HEK293T (cell line): Measurements from ENCODE around the gene TMEM88.

Source experiments
- BHLHE40 ChIP-seq: fragments of 450-650 bp; IDR thresholded peaks from 2 replicates; pipeline ENCODE4 v1.6.1; 2016; ENCODE audit warnings: mild to moderate bottlenecking, moderate library complexity, borderline replicate concordance
- FOXM1 ChIP-seq: fragments of 450-650 bp; IDR thresholded peaks from 2 replicates; pipeline ENCODE4 v1.6.1; 2017; ENCODE audit warnings: mild to moderate bottlenecking, borderline replicate concordance
- HDGF ChIP-seq: fragments of 450-650 bp; IDR thresholded peaks from 2 replicates; pipeline ENCODE4 v1.6.1; 2017; ENCODE audit warnings: antibody characterized with exemption, borderline replicate concordance
- L3MBTL2 ChIP-seq: fragments of 450-650 bp; conservative IDR thresholded peaks from 2 replicates; pipeline ENCODE4 v1.6.1; 2016; ENCODE audit warnings: mild to moderate bottlenecking
- LEF1 ChIP-seq: fragments of 450-650 bp; IDR thresholded peaks from 2 replicates; pipeline ENCODE4 v1.6.1; 2017; ENCODE audit warnings: mild to moderate bottlenecking, borderline replicate concordance
- NFRKB ChIP-seq: fragments of 450-650 bp; IDR thresholded peaks from 2 replicates; pipeline ENCODE4 v1.6.1; 2016; ENCODE audit warnings: mild to moderate bottlenecking, moderate library complexity
- SP1 ChIP-seq: fragments of 450-650 bp; IDR thresholded peaks from 2 replicates; pipeline ENCODE4 v1.6.1; 2017
- SUZ12 ChIP-seq: fragments of 450-650 bp; IDR thresholded peaks from 2 replicates; pipeline ENCODE4 v1.6.1; 2016; ENCODE audit warnings: mild to moderate bottlenecking
- TARDBP ChIP-seq: fragments of 450-650 bp; IDR thresholded peaks from 2 replicates; pipeline ENCODE4 v1.6.1; 2016
- ZNF384 ChIP-seq: fragments of 450-650 bp; IDR thresholded peaks from 2 replicates; pipeline ENCODE4 v1.6.1; 2016
- TF ChIP-seq, protein P1 (sequence below): fragments of 450-650 bp; IDR thresholded peaks from 2 replicates; pipeline ENCODE4 v1.6.1; 2016

DNA sequence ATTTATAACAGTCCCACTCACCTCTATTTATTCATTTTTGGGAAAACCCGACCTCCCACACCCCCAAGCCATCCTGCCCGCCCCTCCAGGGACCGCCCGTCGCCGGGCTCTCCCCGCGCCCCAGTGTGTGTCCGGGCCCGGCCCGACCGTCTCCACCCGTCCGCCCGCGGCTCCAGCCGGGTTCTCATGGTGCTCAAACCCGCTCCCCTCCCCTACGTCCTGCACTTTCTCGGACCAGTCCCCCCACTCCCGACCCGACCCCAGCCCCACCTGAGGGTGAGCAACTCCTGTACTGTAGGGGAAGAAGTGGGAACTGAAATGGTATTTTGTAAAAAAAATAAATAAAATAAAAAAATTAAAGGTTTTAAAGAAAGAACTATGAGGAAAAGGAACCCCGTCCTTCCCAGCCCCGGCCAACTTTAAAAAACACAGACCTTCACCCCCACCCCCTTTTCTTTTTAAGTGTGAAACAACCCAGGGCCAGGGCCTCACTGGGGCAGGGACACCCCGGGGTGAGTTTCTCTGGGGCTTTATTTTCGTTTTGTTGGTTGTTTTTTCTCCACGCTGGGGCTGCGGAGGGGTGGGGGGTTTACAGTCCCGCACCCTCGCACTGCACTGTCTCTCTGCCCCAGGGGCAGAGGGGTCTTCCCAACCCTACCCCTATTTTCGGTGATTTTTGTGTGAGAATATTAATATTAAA lies 638 bp upstream of the TMEM88 start:
- TF ChIP-seq, protein P1, sequence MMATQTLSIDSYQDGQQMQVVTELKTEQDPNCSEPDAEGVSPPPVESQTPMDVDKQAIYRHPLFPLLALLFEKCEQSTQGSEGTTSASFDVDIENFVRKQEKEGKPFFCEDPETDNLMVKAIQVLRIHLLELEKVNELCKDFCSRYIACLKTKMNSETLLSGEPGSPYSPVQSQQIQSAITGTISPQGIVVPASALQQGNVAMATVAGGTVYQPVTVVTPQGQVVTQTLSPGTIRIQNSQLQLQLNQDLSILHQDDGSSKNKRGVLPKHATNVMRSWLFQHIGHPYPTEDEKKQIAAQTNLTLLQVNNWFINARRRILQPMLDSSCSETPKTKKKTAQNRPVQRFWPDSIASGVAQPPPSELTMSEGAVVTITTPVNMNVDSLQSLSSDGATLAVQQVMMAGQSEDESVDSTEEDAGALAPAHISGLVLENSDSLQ = no peak
- no peak for TF ChIP-seq TARDBP
- TF ChIP-seq HDGF = no peak
- no peak for TF ChIP-seq NFRKB
- TF ChIP-seq BHLHE40 = no peak
- no peak for TF ChIP-seq L3MBTL2
- no peak for TF ChIP-seq FOXM1
- no peak for TF ChIP-seq ZNF384
- no peak for TF ChIP-seq LEF1
- TF ChIP-seq SP1 = no peak
- TF ChIP-seq SUZ12 = no peak
